Measurements from ENCODE around the gene PFAS.

PFAS gene

GRCh38 chr17:8310601-8311123 is 61.6 kb downstream of the PFAS start:
- DNase-seq (ENCODE audit: low read depth in 2 of 2): no peak

GRCh38 chr17:8311131-8311790 is 62.2 kb downstream of the PFAS start:
- no peak for DNase-seq (ENCODE audit: low read depth in 2 of 2)

- DNase-seq (ENCODE audit: low read depth in 2 of 2): no peak
Observed at GRCh38 chr17:8312251-8312650, 63.2 kb downstream of the PFAS start.

- DNase-seq (ENCODE audit: low read depth in 2 of 2): no peak
Observed at GRCh38 chr17:8312726-8313600, 63.9 kb downstream of the PFAS start.

GRCh38 chr17:8314797-8315763 is 66.0 kb downstream of the PFAS start:
- DNase-seq (ENCODE audit: low read depth in 2 of 2): no peak

- DNase-seq (ENCODE audit: low read depth in 2 of 2): no peak
Observed at GRCh38 chr17:8315764-8316217, 66.7 kb downstream of the PFAS start.

GRCh38 chr17:8318010-8318935 is 69.2 kb downstream of the PFAS start:
- no peak for DNase-seq (ENCODE audit: low read depth in 2 of 2)
